ENCODE measurements around the gene LCE1B. TPM values are rescaled to one million over a fixed set of nuclear protein-coding genes. Genes with fewer than 3 reads are reported as not detected.

The LCE1B gene
- polyA plus RNA-seq, 1 experiment: not detected

- POLR2A ChIA-PET: no interaction called here
- no peaks in the 10 kb centered on the region for H3K36me3 ChIP-seq (ENCODE audit: control insufficient read depth, insufficient read depth, low read length)
- H3K4me3 ChIP-seq (ENCODE audit: low read depth, low read length): no peak overlapping the region
- no peaks in the 10 kb centered on the region for H3K27me3 ChIP-seq (ENCODE audit: control insufficient read depth, insufficient read depth, low read length)
- no peak for TF ChIP-seq CTCF (IDR thresholded peaks at IDR 0.05; ENCODE audit: insufficient read depth, low read depth, low read length)
- CTCF ChIA-PET: interaction anchor here (1.6 kb wide), 1 partner anchor 45 kb away, joined by 4 read pairs; no protein-coding TSS in a partner anchor
- DNase-seq (ENCODE audit: low read depth): no peak
Observed at GRCh38 chr1:152824964-152825363, 13.2 kb downstream of the LCE1B start.

GRCh38 chr1:152827173-152827572 lies 15.4 kb downstream of the LCE1B start, which contains the start of gene LCE1A:
Gene LCE1A (plus strand): TSS chr1:152827473. CDS start chr1:152827473, 0 bp downstream.
- no peak for TF ChIP-seq CTCF (IDR thresholded peaks at IDR 0.05; ENCODE audit: insufficient read depth, low read depth, low read length)
- Histone ChIP-seq H3K36me3 (ENCODE audit: control insufficient read depth, insufficient read depth, low read length) (no peaks in the 10 kb centered on the region), H3K27me3 (ENCODE audit: control insufficient read depth, insufficient read depth, low read length) (no peaks in the 10 kb centered on the region), H3K4me3 (ENCODE audit: low read depth, low read length) (no peak within 1 kb of the TSS)
- ChIA-PET POLR2A (no interaction called here), CTCF (no interaction called here)
- DNase-seq (ENCODE audit: low read depth): no peak

GRCh38 chr1:152836870-152837269 lies 25.1 kb downstream of the LCE1B start:
- no peaks in the 10 kb centered on the region for H3K36me3 ChIP-seq (ENCODE audit: control insufficient read depth, insufficient read depth, low read length)
- DNase-seq (ENCODE audit: low read depth): no peak
- no peak overlapping the region for H3K4me3 ChIP-seq (ENCODE audit: low read depth, low read length)
- ChIA-PET CTCF (interaction anchor here (0.7 kb wide), 1 partner anchor 182 kb away, joined by 3 read pairs; no protein-coding TSS in a partner anchor), POLR2A (no interaction called here)
- no peak for TF ChIP-seq CTCF (IDR thresholded peaks at IDR 0.05; ENCODE audit: insufficient read depth, low read depth, low read length)
- no peaks in the 10 kb centered on the region for H3K27me3 ChIP-seq (ENCODE audit: control insufficient read depth, insufficient read depth, low read length)

- TF ChIP-seq CTCF (IDR thresholded peaks at IDR 0.05; ENCODE audit: insufficient read depth, low read depth, low read length): no peak
- no peak within 1 kb of the TSS for H3K4me3 ChIP-seq (ENCODE audit: low read depth, low read length)
- ChIA-PET CTCF (interaction anchor here (2.3 kb wide), 1 partner anchor 84 kb away, joined by 7 read pairs; no protein-coding TSS in a partner anchor), POLR2A (no interaction called here)
- no peak for DNase-seq (ENCODE audit: low read depth)
- H3K36me3 ChIP-seq (ENCODE audit: control insufficient read depth, insufficient read depth, low read length): no peaks in the 10 kb centered on the region
- H3K27me3 ChIP-seq (ENCODE audit: control insufficient read depth, insufficient read depth, low read length): no peaks in the 10 kb centered on the region
Observed at GRCh38 chr1:152842556-152842955, 30.8 kb downstream of the LCE1B start, which contains the start of gene LCE6A. Gene LCE6A (plus strand): TSS chr1:152842856. CDS start chr1:152843521, 665 bp downstream.

GRCh38 chr1:152855661-152856060 lies 43.9 kb downstream of the LCE1B start:
- CTCF ChIA-PET: interaction anchor here (1.7 to 6.2 kb wide), 2 partner anchors 16 to 70 kb away, joined by 5 to 39 read pairs; no protein-coding TSS in a partner anchor
- Histone ChIP-seq H3K4me3 (ENCODE audit: low read depth, low read length) (no peak overlapping the region), H3K27me3 (ENCODE audit: control insufficient read depth, insufficient read depth, low read length) (no peaks in the 10 kb centered on the region), H3K36me3 (ENCODE audit: control insufficient read depth, insufficient read depth, low read length) (no peaks in the 10 kb centered on the region)
- no peak for DNase-seq (ENCODE audit: low read depth)
- POLR2A ChIA-PET: no interaction called here
- TF ChIP-seq CTCF (IDR thresholded peaks at IDR 0.05; ENCODE audit: insufficient read depth, low read depth, low read length): no peak

All from BJ (cell line).